ENCODE data around the gene EPAS1. TPM values are rescaled to one million over a fixed set of nuclear protein-coding genes. Genes with fewer than 3 reads are reported as not detected.

The EPAS1 gene
- total RNA-seq, 1 experiment from 2014 or later: 14.0 TPM

Other genes with a start within 250 kb of the EPAS1 start
- gene TMEM247, start 182.2 kb downstream of the EPAS1 start, total RNA-seq (2014; rRNA removed; shearing (Covaris generic)): not detected in 2 replicates
- 64.7 and 70.9 TPM in 2 replicates for gene RHOQ, start 245.1 kb downstream of the EPAS1 start, total RNA-seq (2014; rRNA removed; shearing (Covaris generic))
- 12.6 and 13.8 TPM in 2 replicates for gene ATP6V1E2, start 245.2 kb downstream of the EPAS1 start, total RNA-seq (2014; rRNA removed; shearing (Covaris generic))